ENCODE results near the gene CFAP45. TPM values are rescaled to one million over a fixed set of nuclear protein-coding genes. Genes with fewer than 3 reads are reported as not detected.

Gene CFAP45
- total RNA-seq: 1.5 TPM

GRCh38 chr1:159900086-159900680 is at the start of gene CFAP45:
Gene CFAP45 (minus strand): TSS chr1:159900165. CDS start chr1:159900098, 67 bp downstream.
- peak; percentile 97 for ATAC-seq

DNA sequence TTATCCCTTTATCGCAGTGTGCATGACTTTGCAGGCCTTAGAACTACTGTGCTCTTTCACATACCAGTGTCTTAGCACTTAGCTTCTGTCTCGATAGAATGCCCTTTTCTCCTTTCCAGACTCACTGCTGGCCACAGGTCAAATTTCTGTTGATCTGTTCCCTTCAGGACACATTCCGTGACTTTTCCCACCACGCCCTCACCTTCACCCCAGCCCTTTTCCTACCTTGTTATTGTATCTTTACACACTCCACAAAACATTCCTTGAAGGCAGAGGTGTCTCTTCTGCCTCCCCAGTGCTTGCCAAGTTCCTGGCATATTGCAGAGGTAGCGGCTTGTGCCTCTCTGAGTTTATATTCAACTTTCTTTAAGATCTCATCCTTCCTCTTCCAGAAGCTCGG is 49.2 kb upstream of the CFAP45 start:
- ATAC-seq: no peak

DNA sequence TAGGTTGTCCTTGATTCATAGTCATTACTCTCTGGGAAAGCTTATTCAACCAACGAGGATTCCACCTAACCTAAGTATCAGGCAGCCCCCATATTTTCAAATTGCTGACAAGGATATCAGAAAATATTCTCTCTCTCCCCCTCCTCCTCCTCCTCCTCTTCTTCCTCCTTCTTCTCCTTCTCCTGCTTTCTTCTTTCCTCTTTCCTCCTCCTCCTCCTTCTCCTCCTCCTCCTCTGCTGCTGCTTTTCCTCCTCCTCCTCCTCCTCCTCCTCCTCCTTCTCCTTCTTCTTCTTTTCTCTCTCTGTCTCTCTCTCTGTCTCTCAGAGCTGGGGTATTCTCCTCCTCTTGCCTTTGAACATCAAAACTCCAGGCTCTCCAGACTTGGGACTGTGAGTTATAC is 48.0 kb upstream of the CFAP45 start:
- no peak for ATAC-seq

DNA sequence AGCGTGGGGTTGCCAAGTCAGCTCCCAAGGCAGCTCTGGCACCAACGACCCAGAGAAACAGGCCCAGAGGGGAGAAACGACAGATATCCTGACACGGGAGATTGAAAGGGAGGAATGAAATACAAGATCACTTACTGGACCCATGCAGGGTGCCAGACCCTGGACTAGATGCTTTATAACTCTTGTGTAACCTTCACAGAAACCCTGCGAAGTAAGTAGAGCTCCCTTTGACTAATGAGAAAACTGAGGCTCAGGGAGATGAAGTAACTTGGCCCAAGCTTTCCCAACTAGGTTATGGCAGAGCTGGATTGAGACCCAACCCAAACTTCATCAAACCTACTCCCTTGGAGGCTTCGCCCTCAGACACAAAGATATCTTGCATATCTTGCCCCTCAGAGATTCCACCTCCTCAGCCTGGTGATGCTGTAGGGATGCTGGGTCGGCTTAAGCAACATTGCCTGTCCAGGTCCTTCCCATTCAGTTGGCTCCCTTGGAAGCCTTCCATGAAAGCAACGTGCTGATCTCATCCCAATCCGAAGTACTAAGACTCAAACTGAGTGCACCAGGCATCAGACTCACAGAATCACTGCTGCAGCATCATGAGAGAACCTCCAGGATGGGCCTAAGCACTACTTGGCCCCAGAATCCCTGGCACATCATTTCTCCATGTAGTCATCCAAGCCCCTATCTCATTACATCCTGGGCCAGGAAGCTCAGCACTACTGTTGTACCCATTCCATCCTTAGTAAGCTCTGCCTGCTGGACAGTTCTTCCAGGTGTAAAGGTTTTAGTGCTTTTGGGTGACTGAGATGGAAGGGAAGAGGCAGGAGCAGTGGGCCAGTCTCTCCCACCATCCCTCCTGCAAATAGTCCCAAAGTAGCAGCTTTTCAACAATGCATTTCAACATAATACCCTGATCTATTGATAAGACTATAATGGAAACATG is 46.5 kb upstream of the CFAP45 start:
- peak; percentile 1 for ATAC-seq

- peak; percentile 95 for ATAC-seq
Measured at GRCh38 chr1:159945483-159946241, 45.7 kb upstream of the CFAP45 start, which contains the start of gene IGSF9. Gene IGSF9 (minus strand): TSS chr1:159945613. CDS start chr1:159943454, 2,159 bp downstream.

DNA sequence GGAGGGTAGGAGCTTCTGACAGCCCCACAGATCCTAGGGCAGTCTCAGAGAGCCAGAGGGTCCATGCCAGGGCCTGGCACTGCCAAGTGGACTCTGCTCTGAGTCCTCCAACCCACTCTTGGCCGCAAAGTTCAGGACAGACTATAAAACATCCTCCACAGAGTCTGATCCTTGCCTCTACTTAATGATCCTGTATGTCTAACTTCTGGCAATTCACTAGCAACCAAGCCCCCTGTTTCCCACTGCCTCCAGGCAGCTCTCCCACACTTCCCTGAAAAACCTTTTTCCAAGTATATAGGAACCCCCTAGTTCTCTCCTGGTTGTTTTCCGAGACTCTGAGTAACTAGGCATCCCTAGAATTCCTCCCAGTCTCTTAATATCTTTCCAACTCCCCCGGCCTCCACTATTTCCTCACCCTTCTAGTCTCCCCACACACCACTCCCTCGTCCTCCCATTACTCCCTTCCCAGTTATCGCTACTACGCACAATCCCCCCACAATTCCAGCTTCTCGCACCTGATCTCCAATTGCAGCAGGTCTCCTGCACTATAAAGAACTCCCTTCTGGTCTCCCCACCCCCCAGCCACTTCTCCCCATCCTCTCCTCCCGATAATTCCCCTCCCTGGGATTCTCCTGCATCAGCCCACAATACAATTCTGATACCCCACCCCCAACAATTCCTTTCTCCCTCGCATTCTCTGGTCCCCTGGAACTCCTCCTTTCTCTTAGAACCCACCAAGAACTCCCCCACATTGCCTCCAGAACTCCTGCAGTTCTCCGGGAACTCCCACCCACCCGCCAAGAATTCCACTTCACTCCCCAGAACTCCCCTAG is 44.9 kb upstream of the CFAP45 start:
- ATAC-seq: no peak

DNA sequence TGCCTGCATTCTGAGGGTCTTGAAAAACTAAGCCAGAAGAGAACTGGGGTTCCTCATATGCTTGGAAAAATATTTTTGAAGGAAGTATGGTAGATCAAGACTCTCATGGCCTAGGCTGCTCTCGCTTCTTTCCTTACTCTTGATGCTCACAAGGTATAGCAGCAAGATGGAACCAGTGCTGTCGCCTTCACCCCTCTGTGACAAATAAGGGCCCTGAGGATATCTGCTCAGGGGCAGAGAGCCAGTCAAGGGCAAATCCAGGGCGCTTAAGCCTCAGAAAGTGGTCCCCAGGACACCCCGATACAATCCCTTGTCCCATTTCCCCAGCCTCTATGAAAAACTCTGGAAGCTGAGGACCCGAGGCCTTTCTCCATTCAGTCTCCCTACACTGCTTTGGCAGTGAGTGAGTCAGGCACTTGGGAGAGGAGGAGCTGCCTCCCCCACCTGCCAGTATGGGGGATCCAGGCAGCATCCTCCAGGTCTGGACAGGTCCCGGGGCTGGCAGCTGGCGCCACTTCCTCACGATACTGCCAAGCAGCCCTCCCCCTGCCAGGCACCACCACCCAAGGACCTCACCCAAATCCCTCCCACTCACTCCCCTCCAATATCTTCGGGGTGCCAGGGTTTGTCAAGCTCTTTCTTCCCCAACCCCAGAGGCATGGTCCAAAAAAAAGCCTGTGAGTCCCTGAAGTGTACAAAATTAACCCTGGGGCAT is 44.1 kb upstream of the CFAP45 start:
- ATAC-seq: peak; percentile 52

DNA sequence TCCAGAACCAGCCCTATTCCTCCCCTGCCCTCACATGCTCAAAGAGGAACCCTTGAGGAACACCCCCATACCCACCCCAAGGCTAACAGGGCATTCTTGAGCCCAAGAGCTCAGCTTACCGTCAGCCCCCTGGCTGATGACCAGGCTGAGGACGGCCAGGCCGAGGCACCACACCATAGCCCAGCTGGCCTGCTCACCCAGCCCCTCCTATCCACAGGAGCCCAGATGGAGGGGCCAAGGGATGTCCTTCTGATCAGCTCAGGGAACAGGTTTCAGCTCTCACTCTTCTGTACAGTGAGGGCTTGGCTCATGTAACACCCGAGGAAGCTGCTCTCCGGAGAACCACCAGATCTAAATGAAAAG is 43.3 kb upstream of the CFAP45 start:
- ATAC-seq: no peak

DNA sequence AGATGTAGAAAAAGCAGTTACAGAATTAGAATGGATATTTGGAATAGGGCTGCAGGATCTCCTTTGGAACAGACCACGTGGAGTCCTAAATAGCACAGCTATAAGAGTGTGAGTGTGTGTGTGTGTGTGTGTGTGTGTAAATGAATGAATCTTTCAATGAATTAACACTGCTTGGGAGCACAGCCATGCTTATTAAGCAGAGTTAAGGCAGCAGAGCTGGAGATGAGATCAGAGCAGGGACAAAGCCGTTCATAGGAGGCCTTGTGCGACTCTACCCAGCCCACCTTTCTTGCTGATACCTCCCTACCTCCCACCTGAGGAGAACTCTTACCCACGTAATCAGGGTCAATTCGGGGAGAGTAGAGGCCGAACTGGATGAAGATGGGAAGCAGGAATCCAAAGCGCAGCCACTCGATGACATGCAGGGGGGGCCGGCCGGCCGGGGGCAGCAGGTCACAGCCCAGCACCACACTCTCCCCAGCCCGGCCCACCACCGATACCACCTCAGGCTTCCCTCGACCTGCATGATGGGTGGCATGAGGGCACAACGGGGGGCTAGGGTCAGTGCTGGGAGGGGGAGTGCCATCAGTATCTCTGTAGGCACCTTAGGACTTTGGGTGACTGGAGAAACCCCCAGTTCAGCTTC is 42.8 kb upstream of the CFAP45 start:
- no peak for ATAC-seq

GRCh38 chr1:159941591-159942560 is 41.9 kb upstream of the CFAP45 start:
- ATAC-seq: no peak

- no peak for ATAC-seq
Measured at GRCh38 chr1:159941141-159941540, 41.2 kb upstream of the CFAP45 start.

DNA sequence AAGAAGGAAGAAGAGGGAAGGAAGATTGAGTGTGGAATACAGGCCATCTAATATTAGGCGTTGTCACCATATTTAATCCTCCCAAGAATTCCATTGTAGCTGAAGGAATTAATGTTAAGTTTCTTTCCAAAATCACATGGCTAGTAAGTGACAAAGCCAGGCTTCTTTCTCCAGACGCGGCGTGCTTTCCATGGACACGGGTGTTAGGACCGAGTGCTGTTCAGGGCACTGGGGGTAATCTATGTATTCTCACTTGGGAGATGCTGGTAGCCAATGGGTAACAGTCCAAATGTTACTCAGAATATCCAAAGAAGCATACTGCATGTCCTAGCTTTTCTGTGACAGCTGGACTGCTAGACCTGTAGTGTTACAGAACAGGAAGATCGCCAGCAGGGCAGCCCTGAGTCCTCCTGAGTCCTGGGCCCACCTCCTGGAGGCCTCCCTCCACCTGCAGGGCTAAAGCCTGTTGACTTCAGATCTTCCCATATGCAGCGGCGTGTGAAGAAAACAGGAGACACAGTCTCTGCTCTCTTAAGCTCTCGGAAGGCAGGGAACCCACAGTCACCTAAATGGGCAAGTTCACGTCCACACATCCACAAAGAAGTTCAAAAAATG is 40.1 kb upstream of the CFAP45 start:
- ATAC-seq: no peak

DNA sequence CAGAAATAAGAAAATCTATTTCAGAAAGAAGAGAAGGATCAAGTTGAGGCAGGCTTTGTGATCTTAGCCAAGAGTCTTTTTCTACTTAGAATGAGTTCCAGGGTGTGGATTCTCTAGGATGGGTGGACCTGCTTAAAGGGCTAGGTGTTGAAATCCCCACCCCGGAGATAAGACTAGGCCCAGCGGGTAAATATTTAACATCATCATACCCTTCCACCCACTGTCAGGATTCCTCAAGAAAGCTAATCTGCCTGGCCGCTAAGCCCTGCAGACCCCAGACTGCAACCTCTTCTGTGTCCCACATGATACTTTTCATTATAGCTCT is 39.7 kb upstream of the CFAP45 start:
- peak; percentile 31 for ATAC-seq

DNA sequence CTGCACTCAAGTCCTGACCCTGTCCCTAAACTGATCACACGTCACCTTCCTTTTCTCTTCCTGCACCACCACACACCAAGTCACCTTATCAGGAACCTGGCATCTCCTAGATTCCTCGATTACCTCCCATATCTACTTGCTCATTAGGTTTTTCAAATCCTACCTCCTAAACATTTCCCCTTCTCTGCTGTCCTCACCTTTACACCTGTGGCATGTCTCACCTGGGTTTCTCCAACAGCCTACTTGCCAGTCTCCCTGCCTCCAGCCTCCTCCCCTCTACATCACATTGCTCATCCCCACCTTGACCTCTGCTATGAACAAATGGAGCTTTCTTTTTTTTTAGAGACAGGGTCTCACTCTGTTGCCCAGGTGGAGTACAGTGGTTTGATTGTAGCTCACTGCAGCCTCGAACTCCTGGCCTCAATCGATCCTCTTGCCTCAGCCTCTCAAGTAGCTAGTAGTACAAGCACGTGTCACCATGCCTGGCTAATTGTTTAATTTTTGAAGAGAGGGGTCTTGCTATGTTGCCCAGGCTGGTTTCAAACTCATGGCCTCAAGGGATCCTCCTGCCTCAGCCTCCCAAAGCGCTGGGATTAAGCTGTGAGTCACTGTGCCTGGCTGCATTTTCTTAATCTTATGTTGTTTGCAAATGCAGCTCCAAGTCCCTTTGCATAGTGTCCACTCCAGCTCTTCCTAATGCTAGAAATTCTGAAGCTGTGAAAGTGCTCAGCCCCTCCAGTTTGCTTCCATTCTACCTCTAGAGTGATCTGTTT is 39.1 kb upstream of the CFAP45 start:
- no peak for ATAC-seq

- ATAC-seq: peak; percentile 6
Measured at GRCh38 chr1:159938211-159938852, 38.4 kb upstream of the CFAP45 start.

- ATAC-seq: no peak
Measured at GRCh38 chr1:159937054-159937750, 37.2 kb upstream of the CFAP45 start.

- ATAC-seq: peak; percentile 76
Measured at GRCh38 chr1:159936273-159936904, 36.4 kb upstream of the CFAP45 start.
